BJ (cell line): ENCODE results near the gene PARD3B. TPM values are rescaled to one million over a fixed set of nuclear protein-coding genes. Genes with fewer than 3 reads are reported as not detected.

Source experiments
- CTCF ChIA-PET: fragments of 350-600 bp; formaldehyde crosslinking; extraction: SDS; loops from one replicate; lab custom pipeline; 2021; ENCODE audit warnings: antibody characterized with exemption, inconsistent platforms; lab: Yijun Ruan, JAX
- POLR2A ChIA-PET: fragments of 300-600 bp; sonication (Branson Sonifier 250); formaldehyde crosslinking; extraction: SDS; loops from one replicate; lab custom pipeline; 2021; ENCODE audit warnings: antibody characterized with exemption; lab: Charles Lee
- DNase-seq: peaks from one replicate; pipeline ENCODE4 v3.0.0-alpha.2; 2011; ENCODE audit warnings: low read depth
- H3K27me3 ChIP-seq: 2 replicates; pipeline ENCODE4 v1.6.0; 2011; ENCODE audit warnings: low read length; ENCODE audit not compliant: control insufficient read depth, insufficient read depth
- H3K36me3 ChIP-seq: 2 replicates; pipeline ENCODE4 v1.5.1; 2011; ENCODE audit warnings: low read length; ENCODE audit not compliant: control insufficient read depth, insufficient read depth
- H3K4me3 ChIP-seq: 2 replicates; pipeline ENCODE4 v1.5.1; 2011; ENCODE audit warnings: low read depth, mild to moderate bottlenecking, control low read depth, low read length
- polyA plus RNA-seq: library from polyadenylated mRNA; depleted of rRNA; stranded (reverse); fragments of >200 nt; gene quantifications from 2 replicates; pipeline ENCODE4 v1.2.3, GENCODE V29; 2011
- TF ChIP-seq, protein P1 (sequence below): IDR thresholded peaks from 2 replicates; pipeline ENCODE4 v1.5.1; 2011; ENCODE audit warnings: low read depth, mild to moderate bottlenecking, control low read depth, inconsistent platforms, low read length, moderate library complexity; ENCODE audit not compliant: insufficient read depth

PARD3B gene
- polyA plus RNA-seq, 1 experiment, result 7.1 TPM

DNA sequence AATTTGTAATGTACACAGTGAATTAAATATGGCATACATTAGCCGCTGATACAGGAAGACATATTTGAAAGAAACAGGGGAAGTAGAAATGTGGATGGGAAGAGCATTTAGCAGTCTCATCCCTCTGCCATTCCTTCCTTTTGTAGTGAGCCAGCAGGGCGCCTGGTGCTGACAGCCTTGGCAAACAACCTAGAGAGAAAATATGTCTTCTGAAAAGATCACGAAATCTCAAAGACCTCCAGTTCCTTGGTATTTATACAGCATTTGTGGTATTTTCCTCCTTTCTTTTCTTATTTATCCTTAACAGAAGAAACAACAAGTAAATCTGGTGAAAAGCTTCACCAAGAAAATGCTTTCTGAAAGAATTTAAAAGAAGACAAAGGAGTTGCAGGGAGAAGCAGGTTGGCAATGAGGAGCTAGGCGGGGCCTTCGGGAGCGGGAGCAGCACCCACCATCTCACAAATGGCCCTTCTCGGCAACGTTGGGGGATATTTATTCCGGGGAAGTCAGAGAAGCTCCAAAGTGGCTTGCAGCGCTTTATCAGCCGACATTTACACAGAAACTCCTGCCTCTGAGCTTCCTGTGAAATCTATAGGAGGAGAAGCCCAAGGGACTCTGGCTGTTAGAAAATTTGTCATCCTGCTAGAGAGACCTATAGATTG is 731.0 kb downstream of the PARD3B start:
- H3K36me3 ChIP-seq, result no peaks in the 10 kb centered on the region
- no peaks in the 10 kb centered on the region for H3K27me3 ChIP-seq
- TF ChIP-seq, protein P1, sequence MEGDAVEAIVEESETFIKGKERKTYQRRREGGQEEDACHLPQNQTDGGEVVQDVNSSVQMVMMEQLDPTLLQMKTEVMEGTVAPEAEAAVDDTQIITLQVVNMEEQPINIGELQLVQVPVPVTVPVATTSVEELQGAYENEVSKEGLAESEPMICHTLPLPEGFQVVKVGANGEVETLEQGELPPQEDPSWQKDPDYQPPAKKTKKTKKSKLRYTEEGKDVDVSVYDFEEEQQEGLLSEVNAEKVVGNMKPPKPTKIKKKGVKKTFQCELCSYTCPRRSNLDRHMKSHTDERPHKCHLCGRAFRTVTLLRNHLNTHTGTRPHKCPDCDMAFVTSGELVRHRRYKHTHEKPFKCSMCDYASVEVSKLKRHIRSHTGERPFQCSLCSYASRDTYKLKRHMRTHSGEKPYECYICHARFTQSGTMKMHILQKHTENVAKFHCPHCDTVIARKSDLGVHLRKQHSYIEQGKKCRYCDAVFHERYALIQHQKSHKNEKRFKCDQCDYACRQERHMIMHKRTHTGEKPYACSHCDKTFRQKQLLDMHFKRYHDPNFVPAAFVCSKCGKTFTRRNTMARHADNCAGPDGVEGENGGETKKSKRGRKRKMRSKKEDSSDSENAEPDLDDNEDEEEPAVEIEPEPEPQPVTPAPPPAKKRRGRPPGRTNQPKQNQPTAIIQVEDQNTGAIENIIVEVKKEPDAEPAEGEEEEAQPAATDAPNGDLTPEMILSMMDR, result no peak
- no peak for DNase-seq
- POLR2A ChIA-PET, result interaction anchor here (0.6 kb wide), 1 partner anchor 312 kb away, joined by 3 read pairs; no protein-coding TSS in a partner anchor
- no peak overlapping the region for H3K4me3 ChIP-seq
- CTCF ChIA-PET, result interaction anchor here (0.8 kb wide), 1 partner anchor 378 kb away, joined by 3 read pairs; no protein-coding TSS in a partner anchor

DNA sequence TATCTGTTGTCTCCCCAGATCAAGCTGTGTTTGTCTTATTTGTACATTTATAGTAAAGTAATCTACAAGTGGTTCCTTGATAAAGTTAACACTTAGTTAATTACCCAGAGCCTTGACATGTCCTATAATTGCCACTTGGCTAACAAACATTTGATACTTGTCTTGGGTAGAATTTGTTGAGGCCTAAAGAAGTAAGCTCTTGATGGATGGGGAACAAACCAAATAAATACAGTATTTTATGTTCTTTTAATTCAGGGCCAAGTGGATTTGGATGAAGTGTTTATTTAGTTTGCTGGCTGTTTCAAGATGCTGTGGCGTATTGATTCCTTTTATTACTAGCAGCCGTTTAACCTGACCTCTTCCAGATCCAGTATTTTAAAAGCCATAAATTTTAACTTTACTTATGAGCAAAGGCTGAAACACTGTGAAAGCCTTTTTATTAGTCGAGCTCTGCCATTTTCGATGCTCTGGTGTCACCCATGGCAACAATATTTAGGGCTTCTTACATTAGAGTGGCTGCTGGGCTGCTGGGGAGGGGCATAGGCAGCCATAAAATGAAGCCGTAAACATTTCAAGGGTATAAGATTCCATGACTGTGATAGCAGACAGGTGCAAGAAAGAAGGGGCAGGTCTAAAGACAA is 735.4 kb downstream of the PARD3B start:
- TF ChIP-seq, protein P1, result no peak
- H3K4me3 ChIP-seq, result no peak overlapping the region
- ChIA-PET POLR2A (interaction anchor here (0.7 kb wide), 1 partner anchor 364 kb away, joined by 5 read pairs; no protein-coding TSS in a partner anchor), CTCF (no interaction called here)
- no peaks in the 10 kb centered on the region for H3K27me3 ChIP-seq
- no peak for DNase-seq
- H3K36me3 ChIP-seq, result no peaks in the 10 kb centered on the region

DNA sequence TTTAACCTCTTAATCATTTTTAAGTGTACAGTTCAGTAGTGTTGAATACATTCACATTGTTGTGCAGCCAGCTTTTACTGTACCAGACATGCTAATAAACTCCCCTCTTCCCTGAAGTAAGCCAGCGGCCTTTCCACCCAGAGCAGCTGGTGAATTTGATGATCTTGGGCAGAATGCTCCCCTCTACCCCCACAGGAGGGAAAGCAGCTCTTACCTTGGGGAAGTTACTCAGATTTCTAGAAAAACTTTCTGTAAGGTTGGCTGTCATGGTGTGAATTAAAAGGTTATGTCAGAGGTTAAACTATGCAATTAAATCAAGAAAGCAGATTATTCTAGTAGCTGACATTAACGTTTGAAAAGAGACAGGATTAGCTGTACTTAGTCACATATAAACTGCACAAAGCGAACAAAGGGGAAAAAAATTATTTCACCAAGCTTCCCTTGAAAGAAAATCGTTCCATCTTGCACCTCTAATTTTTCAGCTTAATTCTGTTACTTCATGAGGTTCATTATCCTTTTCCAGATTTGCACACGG is 738.5 kb downstream of the PARD3B start:
- H3K27me3 ChIP-seq, result no peaks in the 10 kb centered on the region
- ChIA-PET POLR2A (no interaction called here), CTCF (interaction anchor here (0.6 kb wide), 1 partner anchor 423 kb away, joined by 3 read pairs; no protein-coding TSS in a partner anchor)
- no peak overlapping the region for H3K4me3 ChIP-seq
- TF ChIP-seq, protein P1, result no peak
- no peak for DNase-seq
- H3K36me3 ChIP-seq, result no peaks in the 10 kb centered on the region

DNA sequence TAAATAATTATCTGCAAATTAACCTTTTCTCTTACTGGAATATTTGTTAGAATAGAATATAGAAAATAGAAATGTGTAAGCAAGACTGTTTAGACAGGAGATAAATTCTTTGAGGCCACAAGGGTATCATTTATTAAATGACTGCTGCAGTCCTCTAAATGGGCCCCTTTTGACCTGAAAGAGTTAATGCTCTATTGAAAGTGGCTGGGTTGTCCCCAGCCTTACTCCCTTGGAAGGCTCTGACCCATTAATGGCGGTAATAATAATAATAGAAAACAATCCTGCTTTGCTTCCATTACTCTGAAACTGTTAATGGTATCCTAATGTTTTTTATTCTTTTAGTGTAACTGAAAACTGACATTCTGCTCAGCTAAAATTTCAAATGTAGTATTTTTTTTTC is 739.1 kb downstream of the PARD3B start:
- ChIA-PET POLR2A (interaction anchor here (0.7 kb wide), 1 partner anchor 23 kb away, joined by 8 read pairs; no protein-coding TSS in a partner anchor), CTCF (interaction anchor here (0.6 kb wide), 1 partner anchor 424 kb away, joined by 3 read pairs; no protein-coding TSS in a partner anchor)
- Histone ChIP-seq H3K27me3 (no peaks in the 10 kb centered on the region), H3K36me3 (no peaks in the 10 kb centered on the region), H3K4me3 (no peak overlapping the region)
- DNase-seq, result no peak
- TF ChIP-seq, protein P1, result no peak

DNA sequence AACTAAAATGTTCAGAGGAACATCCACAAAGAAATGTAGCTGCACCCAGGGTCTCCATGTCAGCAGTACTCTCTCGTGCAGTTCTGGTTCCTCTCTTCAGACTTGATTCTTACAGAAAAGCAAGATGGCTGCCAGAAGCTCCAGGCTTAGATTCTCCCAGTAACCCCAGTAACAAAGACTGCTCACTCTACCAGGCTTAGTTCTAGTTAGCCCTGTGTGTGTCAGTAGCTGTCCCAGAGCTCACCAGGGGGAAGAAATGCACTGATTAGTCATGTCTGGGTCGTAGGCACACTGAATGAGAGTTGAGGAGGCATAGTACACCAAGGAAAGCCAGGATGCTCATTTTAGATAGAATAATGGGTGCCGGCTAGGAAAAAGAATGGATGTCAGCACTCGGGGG is 742.0 kb downstream of the PARD3B start:
- TF ChIP-seq, protein P1, result no peak
- POLR2A ChIA-PET, result no interaction called here
- H3K4me3 ChIP-seq, result no peak overlapping the region
- no peaks in the 10 kb centered on the region for H3K36me3 ChIP-seq
- no peaks in the 10 kb centered on the region for H3K27me3 ChIP-seq
- no peak for DNase-seq
- CTCF ChIA-PET, result interaction anchor here (1.3 kb wide), 1 partner anchor 15 kb away, joined by 3 read pairs; no protein-coding TSS in a partner anchor
